Measurements from ENCODE around the gene XXYLT1.
"Not testable (repeated sequence)": the region's sequence is repeated elsewhere in the genome, so short reads cannot be mapped to it uniquely, and the experiment has no call there.

The XXYLT1 gene, protein sequence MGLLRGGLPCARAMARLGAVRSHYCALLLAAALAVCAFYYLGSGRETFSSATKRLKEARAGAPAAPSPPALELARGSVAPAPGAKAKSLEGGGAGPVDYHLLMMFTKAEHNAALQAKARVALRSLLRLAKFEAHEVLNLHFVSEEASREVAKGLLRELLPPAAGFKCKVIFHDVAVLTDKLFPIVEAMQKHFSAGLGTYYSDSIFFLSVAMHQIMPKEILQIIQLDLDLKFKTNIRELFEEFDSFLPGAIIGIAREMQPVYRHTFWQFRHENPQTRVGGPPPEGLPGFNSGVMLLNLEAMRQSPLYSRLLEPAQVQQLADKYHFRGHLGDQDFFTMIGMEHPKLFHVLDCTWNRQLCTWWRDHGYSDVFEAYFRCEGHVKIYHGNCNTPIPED

DNA sequence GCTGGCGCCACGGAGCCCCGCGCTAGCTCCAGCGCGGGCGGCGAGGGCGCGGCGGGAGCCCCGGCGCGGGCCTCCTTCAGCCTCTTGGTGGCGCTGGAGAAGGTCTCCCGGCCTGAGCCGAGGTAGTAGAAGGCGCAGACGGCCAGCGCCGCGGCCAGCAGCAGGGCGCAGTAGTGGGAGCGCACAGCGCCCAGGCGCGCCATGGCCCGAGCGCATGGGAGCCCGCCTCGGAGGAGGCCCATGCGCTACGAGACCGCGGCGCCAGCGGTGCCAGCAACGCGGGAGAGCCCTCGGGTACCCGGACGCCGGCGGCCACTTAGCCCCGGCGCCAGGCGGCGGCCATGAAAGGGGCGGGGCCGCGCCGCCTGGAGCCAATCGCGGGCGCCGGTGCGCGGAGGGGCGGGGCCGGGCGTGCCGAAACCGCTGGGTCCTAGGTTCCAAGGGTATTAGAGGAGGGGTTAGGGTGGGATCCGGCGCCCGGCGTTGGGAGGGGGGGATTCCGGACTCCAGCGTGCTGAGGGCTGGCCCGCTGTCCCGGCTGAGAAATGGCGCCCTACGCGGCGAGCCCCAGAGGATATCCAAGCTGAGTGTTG lies at the start of gene XXYLT1:
Gene XXYLT1 (minus strand): TSS at position 343 of the 593 bp plus-strand sequence. CDS start 101 bp downstream, at position 242.
- peak; percentile 89 for DNase-seq (ENCODE audit: low spot score)

DNA sequence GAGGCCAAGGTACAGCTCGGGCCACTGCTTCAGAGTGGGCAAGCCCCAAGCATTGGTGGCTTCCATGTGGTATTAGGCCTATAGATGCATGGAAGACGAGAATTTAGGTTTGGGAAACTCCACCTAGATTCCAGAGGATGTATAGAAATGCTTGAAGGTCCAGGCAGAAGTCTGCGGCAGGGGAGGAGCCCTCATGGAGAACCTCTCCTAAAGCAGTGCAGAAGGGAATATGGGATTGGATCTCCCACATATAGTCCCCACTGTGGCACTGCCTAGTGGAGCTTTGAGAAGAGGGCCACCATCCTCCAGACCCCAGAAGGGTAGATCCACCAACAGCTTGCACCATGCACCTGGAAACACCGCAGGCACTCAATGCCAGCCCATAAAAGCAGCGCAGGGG lies 48.1 kb upstream of the XXYLT1 start:
- DNase-seq (ENCODE audit: low spot score): no peak

DNA sequence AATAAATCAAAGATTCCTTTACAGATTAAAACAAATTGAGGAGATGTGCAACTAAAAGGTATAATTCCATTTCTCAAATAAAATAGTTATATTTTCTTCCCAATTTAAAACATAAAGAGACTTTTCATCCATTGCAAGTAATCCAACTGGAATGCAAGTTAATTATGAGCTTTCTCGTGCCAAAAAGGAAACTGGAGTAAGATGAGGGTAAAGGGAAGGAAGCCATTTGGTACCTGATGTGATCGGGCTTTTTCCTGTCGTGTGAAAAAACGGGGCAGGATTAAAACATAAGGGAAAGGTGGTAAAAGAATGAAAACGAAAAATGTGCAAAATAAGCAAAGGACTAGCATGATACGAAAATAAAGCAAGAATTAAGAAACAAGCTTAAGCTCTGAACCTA lies 41.8 kb upstream of the XXYLT1 start:
- DNase-seq (ENCODE audit: low spot score): no peak

DNA sequence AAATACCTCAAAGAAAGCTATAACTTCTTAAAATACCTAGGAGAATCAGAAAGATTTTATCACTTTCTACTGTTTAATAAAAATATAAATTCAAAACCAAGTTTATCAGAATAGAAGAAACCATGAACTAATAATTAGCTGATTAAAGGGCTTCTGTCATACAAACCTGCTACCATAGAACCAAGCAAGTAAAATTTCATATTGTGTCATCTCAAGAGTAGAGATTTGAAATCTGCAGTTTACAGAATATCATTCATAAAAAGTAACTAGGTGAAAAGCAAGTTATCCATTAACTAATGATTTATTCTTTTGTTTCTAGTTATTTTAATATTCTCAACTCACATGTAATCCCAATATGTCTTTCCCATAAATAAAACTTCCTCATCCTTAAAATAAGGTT lies 36.8 kb upstream of the XXYLT1 start:
- DNase-seq (ENCODE audit: low spot score): no peak

DNA sequence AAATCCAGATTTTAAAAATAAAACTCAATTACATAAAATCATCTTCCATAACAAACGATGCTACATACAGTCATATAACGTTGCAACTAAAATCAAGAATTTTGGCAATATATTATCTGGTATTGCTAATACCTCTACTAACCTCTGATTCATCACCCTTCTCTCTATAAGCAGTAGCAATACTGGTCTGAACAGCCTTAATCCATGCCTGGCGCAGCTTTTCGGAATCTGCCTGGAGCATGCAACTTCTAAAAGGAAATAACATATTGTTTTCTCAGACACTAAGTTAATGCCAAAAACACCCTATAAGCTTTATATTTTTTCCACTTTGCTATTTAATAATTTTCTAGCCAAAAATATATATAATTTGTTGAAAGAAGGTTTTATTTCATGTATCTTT lies 35.4 kb upstream of the XXYLT1 start:
- DNase-seq (ENCODE audit: low spot score): no peak

DNA sequence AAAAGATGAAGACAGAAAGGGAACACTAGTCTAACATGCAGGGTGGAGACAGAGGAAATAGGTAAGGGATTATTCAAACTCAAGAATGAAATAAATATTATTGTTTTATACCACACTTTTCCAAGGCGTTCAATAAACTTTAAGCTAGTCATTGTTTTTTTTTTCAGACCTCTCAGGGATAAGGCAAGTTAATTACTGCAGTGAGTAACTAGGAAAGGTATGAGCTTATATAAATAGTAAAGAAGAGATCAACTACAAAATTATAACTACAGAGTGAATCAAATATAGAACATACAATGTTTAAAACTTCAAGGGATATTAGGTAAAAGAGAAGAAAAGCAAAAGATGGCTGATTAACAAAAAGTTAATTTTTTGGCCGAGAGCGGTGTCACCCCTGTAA lies 31.5 kb upstream of the XXYLT1 start:
- no peak for DNase-seq (ENCODE audit: low spot score)

DNA sequence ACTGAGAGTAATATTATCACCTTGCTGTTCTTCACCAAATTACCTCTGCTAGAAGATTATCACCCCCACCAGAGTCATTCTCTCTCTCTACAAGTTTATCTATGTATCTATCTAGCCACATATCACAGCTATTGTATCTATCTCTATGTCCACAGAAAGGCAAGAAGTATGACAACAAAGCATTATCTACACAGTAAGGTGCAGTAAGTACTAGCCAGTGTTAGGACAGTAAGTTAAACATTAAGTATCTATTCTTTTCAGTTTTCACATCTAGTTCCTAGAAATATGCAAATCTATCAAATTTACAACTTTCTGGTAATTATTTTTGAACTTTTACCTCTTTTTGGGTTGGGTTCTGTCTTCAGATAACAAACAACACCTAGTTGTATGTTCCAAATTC lies 26.5 kb upstream of the XXYLT1 start:
- DNase-seq (ENCODE audit: low spot score): no peak

DNA sequence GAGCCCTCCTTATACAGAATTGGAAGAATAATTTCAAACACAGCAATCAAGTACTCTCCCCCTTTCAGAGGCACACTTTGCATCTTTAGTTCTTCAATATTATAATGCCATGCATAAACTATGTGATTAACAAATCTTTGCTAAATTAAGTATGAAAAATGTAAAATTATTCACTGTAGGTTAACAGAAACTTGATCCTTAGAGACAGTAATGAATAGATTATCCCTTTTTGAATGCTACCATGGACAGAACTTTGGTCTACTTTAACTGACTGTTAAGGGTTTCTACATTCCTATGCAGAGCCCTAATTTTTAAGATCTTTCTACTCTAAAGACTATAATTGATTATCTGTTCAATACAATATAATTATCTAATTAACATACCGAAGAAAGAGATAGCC lies 25.7 kb upstream of the XXYLT1 start:
- no peak for DNase-seq (ENCODE audit: low spot score)

DNA sequence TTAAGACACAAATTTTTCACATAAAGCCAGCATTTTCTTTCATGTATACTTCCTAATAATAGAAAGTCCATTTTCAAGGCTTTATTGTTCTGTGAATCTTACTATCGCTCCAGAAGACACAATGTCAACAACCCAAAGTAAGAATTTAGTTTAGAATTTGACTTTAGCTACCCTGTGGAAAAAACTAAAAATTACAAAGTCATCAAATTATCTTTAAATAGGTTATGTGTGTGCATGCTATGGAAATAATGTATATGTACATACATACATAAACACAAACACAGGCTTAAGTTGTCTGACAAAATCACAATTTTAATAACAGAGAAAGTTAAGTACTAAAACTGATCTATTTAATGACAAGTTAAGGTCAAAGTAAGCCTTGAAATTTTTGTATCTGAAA lies 20.2 kb upstream of the XXYLT1 start:
- no peak for DNase-seq (ENCODE audit: low spot score)

DNA sequence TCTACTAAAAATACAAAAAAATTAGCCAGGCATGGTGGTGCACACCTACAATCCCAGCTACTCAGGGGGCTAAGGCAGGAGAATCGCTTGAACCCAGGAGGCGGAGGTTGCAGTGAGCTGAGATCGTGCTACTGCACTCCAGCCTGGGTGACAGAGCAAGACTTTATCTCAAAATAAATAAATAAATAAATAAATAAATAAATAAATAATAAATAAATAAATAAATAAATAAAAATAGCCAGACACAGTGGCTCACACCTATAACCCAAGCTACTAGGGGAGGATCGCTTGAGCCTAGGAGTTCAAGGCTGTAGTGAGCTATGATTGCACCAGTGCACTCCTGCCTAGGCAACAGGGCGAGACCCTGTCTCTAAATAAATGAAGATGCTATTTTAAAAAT lies 19.7 kb upstream of the XXYLT1 start:
- DNase-seq (ENCODE audit: low spot score): not testable (repeated sequence)

DNA sequence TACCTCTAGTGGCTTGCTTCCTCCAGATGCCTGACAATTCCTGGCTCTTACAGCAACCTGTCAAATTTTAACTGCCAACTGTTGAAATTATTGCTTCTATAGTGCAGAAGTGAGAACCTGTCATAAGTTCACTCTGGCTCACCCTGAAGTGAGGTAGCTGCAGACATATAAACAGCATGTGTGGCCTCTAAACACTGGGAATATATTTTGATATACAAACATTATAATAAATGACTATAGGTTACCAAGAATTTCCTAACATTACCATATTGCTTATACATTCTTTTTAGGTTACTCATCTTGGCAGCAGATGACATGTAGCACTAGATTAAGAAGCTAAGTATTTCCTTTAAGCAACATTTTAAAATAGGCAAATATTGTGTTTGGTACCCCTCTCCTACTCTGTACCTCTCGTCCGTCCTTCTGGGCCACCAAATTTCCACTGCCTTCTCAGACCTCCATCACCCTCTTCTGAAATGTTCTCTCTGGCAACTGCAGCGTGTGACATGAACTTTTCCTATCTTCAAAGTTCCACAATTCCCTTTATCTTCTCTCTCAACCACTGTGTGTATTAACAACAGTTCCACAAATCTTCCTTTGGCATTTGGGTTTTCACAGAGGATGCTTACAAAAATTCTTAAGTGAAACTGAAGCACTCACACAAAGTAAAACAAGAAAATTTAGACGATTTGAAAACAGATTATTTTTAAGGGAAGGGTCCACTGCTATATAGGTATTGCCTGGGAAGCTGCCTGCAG lies 15.3 kb upstream of the XXYLT1 start:
- no peak for DNase-seq (ENCODE audit: low spot score)

DNA sequence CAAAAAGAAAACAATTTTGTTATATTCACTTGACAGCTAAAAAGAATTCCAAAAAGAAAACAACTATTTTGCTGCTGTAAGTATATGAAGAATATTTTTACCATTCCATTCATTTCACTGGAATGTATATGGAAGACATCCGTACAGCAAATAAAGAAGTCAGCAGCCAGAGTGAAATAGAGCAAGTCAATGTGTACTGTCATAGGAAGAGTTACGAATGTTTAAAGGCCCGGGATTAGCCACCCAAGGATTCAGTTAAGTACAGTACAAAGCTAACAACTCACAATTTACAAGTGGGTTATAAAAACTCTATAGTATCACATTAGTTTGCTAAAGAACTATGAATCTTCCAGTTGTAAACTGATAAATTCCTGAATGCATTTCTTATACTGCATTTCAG lies 14.4 kb upstream of the XXYLT1 start:
- DNase-seq (ENCODE audit: low spot score): no peak

DNA sequence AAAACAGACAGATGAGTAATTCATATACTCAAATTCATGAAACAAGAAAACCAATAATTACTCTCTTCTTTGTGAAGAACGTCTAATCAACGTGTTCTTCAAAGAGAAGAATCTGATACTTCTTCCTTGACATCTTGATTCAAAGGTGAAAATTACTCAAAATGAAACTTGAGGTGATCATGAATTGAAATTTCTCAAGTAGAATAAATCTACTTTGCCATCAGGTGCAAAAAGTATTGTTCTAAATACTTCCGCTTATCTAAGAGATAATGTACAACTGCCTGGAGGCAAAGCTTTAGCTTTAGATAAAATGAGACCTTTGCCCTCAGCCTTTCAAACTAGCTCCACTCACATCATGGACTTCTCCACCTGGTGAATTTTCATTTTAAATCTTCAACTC lies 13.9 kb upstream of the XXYLT1 start:
- no peak for DNase-seq (ENCODE audit: low spot score)

DNA sequence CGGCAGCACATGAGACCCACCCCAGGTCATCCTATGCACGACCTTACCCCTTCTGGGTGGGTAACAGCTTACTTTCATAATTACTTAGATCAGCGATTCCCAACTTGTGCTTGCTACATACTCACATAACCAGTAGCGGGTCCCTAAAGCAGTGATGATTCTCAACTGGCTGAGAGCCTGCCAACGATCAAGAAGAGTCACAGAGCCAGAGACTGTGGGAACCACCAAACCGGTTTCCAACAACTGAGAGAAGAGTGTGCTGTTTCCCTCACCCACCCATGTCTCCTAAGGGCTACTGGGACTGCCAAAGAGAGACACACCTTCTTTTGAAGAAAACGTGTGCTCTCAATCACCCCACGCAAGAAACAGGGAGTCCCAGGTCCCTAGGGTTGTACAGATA lies 12.0 kb upstream of the XXYLT1 start:
- DNase-seq (ENCODE audit: low spot score): no peak

DNA sequence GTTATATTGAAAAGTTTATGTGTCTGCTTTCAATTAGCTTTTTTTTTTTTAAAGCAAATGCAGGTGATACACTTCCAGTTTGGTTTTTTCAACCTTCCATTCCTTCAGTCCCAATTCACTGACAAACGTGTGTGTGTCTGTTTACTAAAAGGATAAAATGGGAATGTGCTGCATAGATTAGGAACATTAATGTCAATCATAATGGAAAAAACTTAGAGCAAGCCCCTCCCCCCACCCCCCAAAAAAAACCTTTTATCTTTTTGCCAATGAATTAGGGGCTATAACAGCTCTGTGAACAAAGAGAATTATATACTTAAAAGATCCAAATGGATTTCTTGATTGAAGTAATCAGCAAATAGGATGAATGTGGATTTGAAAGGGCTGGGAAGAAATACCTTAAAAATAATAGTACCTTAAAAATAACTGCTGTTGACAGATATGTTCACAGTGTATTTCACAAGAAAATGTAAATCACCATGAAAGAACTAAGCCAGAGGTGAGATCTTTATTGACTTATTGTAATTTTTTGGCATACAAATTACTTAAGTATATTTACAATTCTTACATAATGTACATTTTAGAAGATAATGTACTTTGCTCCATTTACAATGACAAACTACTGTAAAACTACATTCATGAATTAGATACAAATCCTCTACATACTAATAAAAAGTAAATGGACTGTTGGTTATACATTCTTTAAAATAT lies 3.5 kb upstream of the XXYLT1 start:
- no peak for DNase-seq (ENCODE audit: low spot score)

DNA sequence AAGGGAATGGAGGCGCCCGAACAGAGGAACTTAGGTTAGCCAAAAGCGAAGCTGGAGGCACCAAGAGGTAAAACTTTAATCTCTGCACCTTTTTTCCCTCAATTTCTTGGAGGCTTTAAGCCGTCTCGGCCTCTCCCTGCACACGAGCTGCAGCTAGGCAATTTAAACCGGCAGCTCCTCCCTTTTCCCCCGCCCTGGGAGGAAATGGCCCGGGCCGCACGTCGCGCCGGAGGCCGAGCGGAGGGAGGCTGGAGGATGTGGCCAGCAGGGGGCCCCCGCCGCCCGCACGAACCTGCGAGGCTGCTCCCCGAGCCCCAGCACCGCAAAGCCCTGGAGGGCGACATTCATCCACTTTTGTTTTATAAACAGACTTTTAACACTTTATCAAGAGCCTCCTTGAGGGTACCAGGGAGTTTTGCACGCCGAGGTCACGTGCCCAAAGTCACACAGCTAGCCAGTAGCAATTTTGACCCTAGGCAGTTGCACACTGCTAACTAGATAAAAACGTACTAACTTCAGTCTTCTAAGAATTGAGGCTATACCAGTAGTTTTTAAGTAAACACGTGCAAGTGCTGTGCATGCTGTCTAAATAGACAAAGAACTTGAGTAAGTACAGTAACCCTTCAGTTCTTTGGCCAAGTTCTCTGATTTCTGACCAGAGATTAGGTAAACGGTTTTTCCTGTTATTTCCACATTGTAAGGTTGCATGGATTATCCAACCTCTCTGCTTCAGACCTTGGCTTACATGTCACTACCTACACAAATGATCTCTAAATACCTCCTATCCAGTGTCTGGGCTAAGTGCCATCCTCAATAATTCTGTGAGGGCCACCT lies 668 bp upstream of the XXYLT1 start:
- peak; percentile 84 for DNase-seq (ENCODE audit: low spot score)

DNA sequence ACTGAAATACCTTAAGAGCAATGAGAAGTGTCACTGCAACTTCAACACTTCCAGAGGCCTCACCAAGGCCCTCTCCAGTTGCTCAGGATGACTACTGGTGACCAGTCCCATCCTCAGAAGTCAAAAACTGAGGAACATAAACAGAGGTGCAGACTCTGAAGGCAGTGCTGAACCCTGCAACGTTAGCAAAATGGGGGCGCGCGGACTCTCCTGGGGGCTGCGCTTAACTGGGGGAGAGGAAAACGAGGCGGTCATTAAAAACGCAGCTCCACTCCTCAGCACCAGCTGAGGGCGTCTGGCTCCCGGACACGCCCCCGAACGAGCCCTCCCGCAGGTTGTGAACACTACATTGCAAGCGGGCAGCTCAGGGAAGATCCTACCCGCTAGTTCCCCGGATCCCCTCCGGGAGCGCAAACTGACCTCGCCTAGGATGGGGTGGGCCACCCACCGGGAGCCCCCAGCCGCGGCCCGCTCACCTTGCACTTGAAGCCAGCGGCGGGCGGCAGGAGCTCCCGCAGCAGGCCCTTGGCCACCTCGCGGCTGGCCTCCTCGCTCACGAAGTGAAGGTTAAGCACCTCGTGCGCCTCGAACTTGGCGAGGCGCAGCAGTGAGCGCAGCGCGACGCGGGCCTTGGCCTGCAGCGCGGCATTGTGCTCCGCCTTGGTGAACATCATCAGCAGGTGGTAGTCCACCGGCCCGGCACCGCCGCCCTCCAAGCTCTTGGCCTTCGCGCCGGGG lies 711 bp downstream of the XXYLT1 start:
- DNase-seq (ENCODE audit: low spot score): peak; percentile 59

DNA sequence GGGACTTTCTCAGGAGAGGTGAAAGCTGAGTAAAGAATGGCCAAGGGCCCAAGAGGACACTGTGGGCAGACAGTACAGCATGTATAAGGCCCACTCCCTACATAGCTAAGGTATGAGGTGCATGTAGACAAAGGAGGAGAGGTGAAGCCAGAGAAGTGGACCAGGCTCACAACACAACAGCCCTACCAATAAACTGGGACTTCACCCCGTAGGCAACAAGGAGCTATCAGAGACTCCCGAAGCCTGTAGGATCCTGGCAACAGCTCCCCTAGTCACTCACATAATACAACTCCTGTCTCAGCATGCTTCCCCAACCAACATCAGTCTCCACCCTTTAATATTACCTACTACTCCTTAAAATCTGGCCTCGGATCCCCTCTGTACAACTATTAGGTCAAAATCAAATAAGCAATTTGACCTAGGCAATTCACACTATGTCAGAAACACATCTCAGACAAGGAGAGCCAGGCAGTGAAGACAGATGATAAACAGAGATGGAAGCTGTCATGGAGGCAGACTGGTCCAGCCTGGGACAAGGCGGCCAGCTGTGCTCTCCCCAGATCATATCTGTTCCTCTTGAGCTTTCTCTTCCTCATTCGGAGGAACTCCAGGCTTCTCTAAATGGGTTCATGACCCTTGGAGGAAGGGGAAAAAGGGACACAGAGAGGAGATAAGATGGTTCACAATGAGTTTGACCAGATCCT lies 1.4 kb downstream of the XXYLT1 start:
- no peak for DNase-seq (ENCODE audit: low spot score)

DNA sequence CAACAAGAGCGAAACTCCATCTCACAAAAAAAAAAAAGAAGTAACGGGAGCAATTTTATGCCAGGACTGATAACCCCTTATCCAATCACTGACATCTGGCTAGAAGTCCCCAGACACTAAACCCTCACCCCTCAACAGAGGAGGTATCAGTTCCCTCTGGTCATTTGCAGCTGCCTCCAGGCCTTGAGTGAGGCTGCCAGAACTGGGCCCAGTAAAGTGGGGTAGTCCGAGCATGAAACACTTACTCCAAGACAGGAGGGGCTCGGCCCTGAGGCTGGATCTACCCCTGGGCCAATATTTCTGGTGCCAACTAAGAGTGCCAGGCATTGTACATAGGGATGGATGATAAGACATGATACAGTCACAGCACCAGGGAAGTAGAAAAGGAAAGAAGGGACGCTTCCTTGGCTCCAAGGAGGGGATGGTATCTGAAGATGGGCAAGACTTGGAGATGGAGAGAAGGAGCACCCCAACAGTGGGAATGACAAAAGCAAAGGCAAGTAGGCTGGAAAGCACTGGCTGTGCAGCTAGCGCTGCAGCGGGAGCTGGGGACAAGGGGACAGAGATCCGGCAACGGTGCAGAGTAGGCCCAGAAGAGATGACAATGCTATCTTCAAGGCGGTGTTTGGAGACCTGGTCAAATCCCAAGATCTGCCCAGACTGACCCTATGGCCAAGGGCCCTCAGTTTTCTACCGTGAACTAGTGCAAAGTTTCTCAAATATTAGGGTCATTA lies 2.2 kb downstream of the XXYLT1 start:
- no peak for DNase-seq (ENCODE audit: low spot score)

DNA sequence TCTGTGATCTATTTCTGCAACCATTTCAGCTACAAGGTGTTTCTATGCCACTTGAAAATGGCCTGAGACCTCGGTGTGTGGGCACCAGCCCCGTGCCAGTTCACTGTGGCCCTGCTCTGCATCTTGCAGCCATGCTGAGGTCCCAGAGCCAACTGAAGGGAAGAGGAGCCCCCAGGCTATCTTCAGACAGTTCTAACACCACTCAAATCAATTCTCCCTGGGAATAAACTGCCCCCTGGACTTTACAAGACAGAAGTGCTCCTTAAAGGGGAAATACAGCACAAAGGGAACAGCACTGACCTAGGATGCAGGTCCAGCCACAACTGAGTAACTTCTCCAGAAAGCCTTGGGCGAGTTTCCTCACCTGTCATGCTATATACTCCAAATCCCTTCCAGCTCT lies 3.9 kb downstream of the XXYLT1 start:
- no peak for DNase-seq (ENCODE audit: low spot score)

All from HuH-7 (cell line).